HCT116 (cell line): Measurements from ENCODE around the gene UBA52. TPM values are rescaled to one million over a fixed set of nuclear protein-coding genes. Genes with fewer than 3 reads are reported as not detected.

ENCODE experiments used
- ATAC-seq: fragments of 200-7000 bp; cut with Tn5 transposase; 2 replicates; pipeline ENCODE4 v1.9.1; 2020; ENCODE audit warnings: mild to moderate bottlenecking, moderate library complexity
- BruUV-seq: library from RNA; stranded (reverse); fragments of 400-500 nt; replicated peaks from 2 replicates; lab custom pipeline; 2021; lab: Mats Ljungman, UMichigan
- CTCF ChIA-PET: fragments of 300-600 bp; sonication (Branson Sonifier 250); formaldehyde crosslinking; loops from one replicate; lab custom pipeline; 2021; ENCODE audit warnings: antibody characterized with exemption; lab: Charles Lee
- POLR2A ChIA-PET: fragments of 300-600, 350-600 bp; sonication (Branson Sonifier 250); formaldehyde crosslinking; loops from one replicate; lab custom pipeline; 2021; ENCODE audit warnings: antibody characterized with exemption; lab: Charles Lee
- RAD21 ChIA-PET, 2 experiments: fragments of 300-600 bp; sonication (Branson Sonifier 250); formaldehyde crosslinking; loops; one replicate each; lab custom pipeline; 2023; ENCODE audit warnings: low total read pairs in 2 of 2; ENCODE audit not compliant: uncharacterized antibody in 2 of 2, unreplicated experiment in 2 of 2, low non-redundant PET in 1 of 2; lab: Charles Lee
- DNase-seq: peaks from one replicate; pipeline ENCODE4 v3.0.0-alpha.2; 2010; ENCODE audit warnings: low read depth, low spot score
- H2AFZ ChIP-seq: fragments of 200-600 bp; shearing (Covaris generic), sonication (generic); 2 replicates; pipeline ENCODE4 v1.6.1; 2017; ENCODE audit warnings: low read depth, mixed run types, mixed read lengths, antibody characterized with exemption, low read length; ENCODE audit not compliant: poor library complexity, severe bottlenecking
- H3K27ac ChIP-seq: 2 replicates; pipeline ENCODE4 v1.5.1; 2012; ENCODE audit warnings: low read depth, low read length
- H3K27me3 ChIP-seq: fragments of 200-600 bp; sonication (generic); 2 replicates; pipeline ENCODE4 v1.6.1; 2016; ENCODE audit warnings: mixed run types, low read length, mixed read lengths; ENCODE audit not compliant: insufficient read depth
- H3K36me3 ChIP-seq, 2 experiments: fragments of 200-500 bp in 1 of 2; fragments of 200-600 bp in 1 of 2; sonication (Bioruptor generic) in 1 of 2; sonication (generic) in 1 of 2; 2 replicates each; pipeline versions ENCODE4 v1.5.1 to v1.6.1; 2014 to 2016; ENCODE audit warnings: low read length in 2 of 2, inconsistent platforms in 1 of 2, mixed read lengths in 1 of 2, mixed run types in 1 of 2; ENCODE audit not compliant: insufficient read depth in 2 of 2, control insufficient read depth in 1 of 2
- H3K4me1 ChIP-seq, 2 experiments: fragments of 200-600 bp in 1 of 2; sonication (generic) in 1 of 2; 2 replicates each; pipeline versions ENCODE4 v1.5.1 to v1.6.1; 2012 to 2017; ENCODE audit warnings: low read length in 2 of 2, inconsistent platforms in 1 of 2, mild to moderate bottlenecking in 1 of 2, mixed read lengths in 1 of 2, mixed run types in 1 of 2, moderate library complexity in 1 of 2; ENCODE audit not compliant: insufficient read depth in 2 of 2, control insufficient read depth in 1 of 2
- H3K4me2 ChIP-seq: fragments of 200-600 bp; sonication (generic); 2 replicates; pipeline ENCODE4 v1.6.1; 2017; ENCODE audit warnings: mixed run types, low read length, mixed read lengths
- H3K4me3 ChIP-seq, 2 experiments: fragments of 200-600 bp in 1 of 2; sonication (generic) in 1 of 2; replicated peaks in 1 of 2; 2 replicates each; pipeline ENCODE4 v1.5.1; 2011 to 2016; ENCODE audit warnings: low read length in 2 of 2, control low read depth in 1 of 2, low read depth in 1 of 2, mild to moderate bottlenecking in 1 of 2, mixed read lengths in 1 of 2, mixed run types in 1 of 2
- H3K79me2 ChIP-seq: fragments of 200-600 bp; sonication (generic); 2 replicates; pipeline ENCODE4 v1.6.1; 2017; ENCODE audit warnings: mild to moderate bottlenecking, mixed run types, low read length, moderate library complexity, mixed read lengths; ENCODE audit not compliant: insufficient read depth
- H3K9ac ChIP-seq: fragments of 200-600 bp; sonication (generic); 2 replicates; pipeline ENCODE4 v1.6.1; 2016; ENCODE audit warnings: low read length, mixed read lengths
- H3K9me2 ChIP-seq: fragments of 200-600 bp; sonication (generic), shearing (Covaris generic); 2 replicates; pipeline ENCODE4 v1.6.1; 2017; ENCODE audit warnings: mixed run types, mild to moderate bottlenecking, moderate library complexity; ENCODE audit not compliant: insufficient read depth
- H3K9me3 ChIP-seq, 2 experiments: fragments of 200-500 bp in 1 of 2; fragments of 200-600 bp in 1 of 2; sonication (Bioruptor generic) in 1 of 2; sonication (generic) in 1 of 2; 2 replicates each; pipeline ENCODE4 v1.6.1; 2014 to 2017; ENCODE audit warnings: low read length in 2 of 2, mixed read lengths in 2 of 2, inconsistent platforms in 1 of 2, low read depth in 1 of 2, mild to moderate bottlenecking in 1 of 2, mixed run types in 1 of 2, moderate library complexity in 1 of 2; ENCODE audit not compliant: control insufficient read depth in 1 of 2, insufficient read depth in 1 of 2
- H4K20me1 ChIP-seq: fragments of 200-600 bp; sonication (generic), shearing (Covaris generic); 2 replicates; pipeline ENCODE4 v1.6.1; 2017; ENCODE audit warnings: mixed run types, mild to moderate bottlenecking, moderate library complexity; ENCODE audit not compliant: insufficient read depth
- CBX3 ChIP-seq: IDR thresholded peaks from 2 replicates; pipeline ENCODE4 v1.6.1; 2012; ENCODE audit warnings: low read depth
- EZH2 ChIP-seq: fragments of 200-600 bp; sonication (generic); IDR thresholded peaks from 2 replicates; pipeline ENCODE4 v1.6.1; 2017; ENCODE audit warnings: antibody characterized with exemption, mixed run types
- JUND ChIP-seq: IDR thresholded peaks from 2 replicates; pipeline ENCODE4 v1.6.1; 2012
- YY1 ChIP-seq: IDR thresholded peaks from 2 replicates; pipeline ENCODE4 v1.6.1; 2011; ENCODE audit warnings: low read length, low read depth, moderate library complexity, mild to moderate bottlenecking; ENCODE audit not compliant: insufficient replicate concordance; ENCODE audit errors: extremely low read depth
- ZFX ChIP-seq: fragments of 450-650 bp; IDR thresholded peaks from 2 replicates; pipeline ENCODE4 v1.6.1; 2017
- ZNF274 ChIP-seq: fragments of 200-500 bp; sonication (Bioruptor generic); IDR thresholded peaks from 2 replicates; pipeline ENCODE4 v1.6.1; 2014; ENCODE audit warnings: mild to moderate bottlenecking, low read depth, low read length, inconsistent platforms
- intact Hi-C: fragments of 100-400 bp; cut with micrococcal nuclease; formaldehyde crosslinking; loops from 2 replicates; pipeline ENCODE4 v1.10.0; 2022
- total RNA-seq: library from RNA; stranded (reverse); gene quantifications from one replicate; pipeline ENCODE4 v1.2.1, GENCODE V29; 2021; ENCODE audit not compliant: unreplicated experiment
- TF ChIP-seq, protein P1 (sequence below): IDR thresholded peaks from 2 replicates; pipeline ENCODE4 v1.6.1; 2011; ENCODE audit warnings: mild to moderate bottlenecking, low read length, moderate library complexity; ENCODE audit not compliant: insufficient replicate concordance; ENCODE audit errors: extremely low read depth
- TF ChIP-seq, protein P2 (sequence below): IDR thresholded peaks from 2 replicates; pipeline ENCODE4 v1.6.1; 2012; ENCODE audit warnings: low read depth

UBA52 gene
- total RNA-seq, 1 experiment from 2014 or later, result 1,743 TPM

DNA sequence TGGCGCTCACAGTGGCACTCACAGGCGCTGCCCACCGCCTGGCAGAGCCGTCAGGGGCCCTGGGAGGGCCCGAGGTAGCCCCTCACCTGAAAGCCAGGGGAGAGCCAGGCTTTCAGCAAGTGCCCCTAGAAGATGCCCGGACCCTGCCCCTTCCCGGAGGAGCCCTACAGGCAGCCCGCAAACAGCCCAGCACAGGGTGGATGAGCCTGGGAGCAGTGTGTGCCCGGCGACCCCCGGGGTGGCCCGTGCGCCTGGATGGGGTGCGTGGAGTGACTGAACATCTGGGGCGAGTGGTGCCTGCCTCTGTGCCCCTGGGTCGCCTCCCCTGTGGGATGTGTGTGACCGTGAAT lies 33.5 kb downstream of the UBA52 start:
- POLR2A ChIA-PET, result no interaction called here
- Histone ChIP-seq H3K9ac (no peak overlapping the region), H4K20me1 (no peaks in the 10 kb centered on the region), H3K27me3 (peaks cover 11% of the 10 kb centered on the region; the same call in 1 of the 2 replicates), H3K4me1 (peaks cover 19 to 21% of the 10 kb centered on the region in 2 experiments), H3K79me2 (no peaks in the 10 kb centered on the region), H3K9me3 (no peaks in the 10 kb centered on the region), H3K4me2 (no peak overlapping the region), H3K9me2 (no peaks in the 10 kb centered on the region), H2AFZ (no peak overlapping the region), H3K4me3 (no peak overlapping the region), H3K27ac (no peak overlapping the region), H3K36me3 (no peaks in the 10 kb centered on the region)
- no peak for DNase-seq
- CTCF ChIA-PET, result no interaction called here
- BruUV-seq, result no TSS peak
- RAD21 ChIA-PET, result no interaction called here
- TF ChIP-seq EZH2, result no peak
- TF ChIP-seq, protein P1, sequence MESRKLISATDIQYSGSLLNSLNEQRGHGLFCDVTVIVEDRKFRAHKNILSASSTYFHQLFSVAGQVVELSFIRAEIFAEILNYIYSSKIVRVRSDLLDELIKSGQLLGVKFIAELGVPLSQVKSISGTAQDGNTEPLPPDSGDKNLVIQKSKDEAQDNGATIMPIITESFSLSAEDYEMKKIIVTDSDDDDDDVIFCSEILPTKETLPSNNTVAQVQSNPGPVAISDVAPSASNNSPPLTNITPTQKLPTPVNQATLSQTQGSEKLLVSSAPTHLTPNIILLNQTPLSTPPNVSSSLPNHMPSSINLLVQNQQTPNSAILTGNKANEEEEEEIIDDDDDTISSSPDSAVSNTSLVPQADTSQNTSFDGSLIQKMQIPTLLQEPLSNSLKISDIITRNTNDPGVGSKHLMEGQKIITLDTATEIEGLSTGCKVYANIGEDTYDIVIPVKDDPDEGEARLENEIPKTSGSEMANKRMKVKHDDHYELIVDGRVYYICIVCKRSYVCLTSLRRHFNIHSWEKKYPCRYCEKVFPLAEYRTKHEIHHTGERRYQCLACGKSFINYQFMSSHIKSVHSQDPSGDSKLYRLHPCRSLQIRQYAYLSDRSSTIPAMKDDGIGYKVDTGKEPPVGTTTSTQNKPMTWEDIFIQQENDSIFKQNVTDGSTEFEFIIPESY, result no peak
- TF ChIP-seq JUND, result no peak
- no peak for TF ChIP-seq ZNF274
- no peak for TF ChIP-seq YY1
- no peak for TF ChIP-seq CBX3
- no peak for TF ChIP-seq ZFX
- TF ChIP-seq, protein P2, sequence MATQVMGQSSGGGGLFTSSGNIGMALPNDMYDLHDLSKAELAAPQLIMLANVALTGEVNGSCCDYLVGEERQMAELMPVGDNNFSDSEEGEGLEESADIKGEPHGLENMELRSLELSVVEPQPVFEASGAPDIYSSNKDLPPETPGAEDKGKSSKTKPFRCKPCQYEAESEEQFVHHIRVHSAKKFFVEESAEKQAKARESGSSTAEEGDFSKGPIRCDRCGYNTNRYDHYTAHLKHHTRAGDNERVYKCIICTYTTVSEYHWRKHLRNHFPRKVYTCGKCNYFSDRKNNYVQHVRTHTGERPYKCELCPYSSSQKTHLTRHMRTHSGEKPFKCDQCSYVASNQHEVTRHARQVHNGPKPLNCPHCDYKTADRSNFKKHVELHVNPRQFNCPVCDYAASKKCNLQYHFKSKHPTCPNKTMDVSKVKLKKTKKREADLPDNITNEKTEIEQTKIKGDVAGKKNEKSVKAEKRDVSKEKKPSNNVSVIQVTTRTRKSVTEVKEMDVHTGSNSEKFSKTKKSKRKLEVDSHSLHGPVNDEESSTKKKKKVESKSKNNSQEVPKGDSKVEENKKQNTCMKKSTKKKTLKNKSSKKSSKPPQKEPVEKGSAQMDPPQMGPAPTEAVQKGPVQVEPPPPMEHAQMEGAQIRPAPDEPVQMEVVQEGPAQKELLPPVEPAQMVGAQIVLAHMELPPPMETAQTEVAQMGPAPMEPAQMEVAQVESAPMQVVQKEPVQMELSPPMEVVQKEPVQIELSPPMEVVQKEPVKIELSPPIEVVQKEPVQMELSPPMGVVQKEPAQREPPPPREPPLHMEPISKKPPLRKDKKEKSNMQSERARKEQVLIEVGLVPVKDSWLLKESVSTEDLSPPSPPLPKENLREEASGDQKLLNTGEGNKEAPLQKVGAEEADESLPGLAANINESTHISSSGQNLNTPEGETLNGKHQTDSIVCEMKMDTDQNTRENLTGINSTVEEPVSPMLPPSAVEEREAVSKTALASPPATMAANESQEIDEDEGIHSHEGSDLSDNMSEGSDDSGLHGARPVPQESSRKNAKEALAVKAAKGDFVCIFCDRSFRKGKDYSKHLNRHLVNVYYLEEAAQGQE, result no peak
- intact Hi-C loops, result no loop called here
- ATAC-seq, result no peak
